Activated CD8-positive, alpha-beta memory T cell treated with anti-CD3 and anti-CD28 coated beads for 36 hours (primary cell): Measurements from ENCODE around the gene ITPKA. TPM values are rescaled to one million over a fixed set of nuclear protein-coding genes. Genes with fewer than 3 reads are reported as not detected.

Experiments used
- CTCF ChIA-PET: fragments of 350-600 bp; sonication (Branson Sonifier 250); formaldehyde crosslinking; loops from one replicate; lab custom pipeline; 2021; ENCODE audit warnings: antibody characterized with exemption; lab: Charles Lee
- POLR2A ChIA-PET: fragments of 350-600 bp; sonication (Branson Sonifier 250); formaldehyde crosslinking; loops from one replicate; lab custom pipeline; 2021; ENCODE audit warnings: antibody characterized with exemption; lab: Charles Lee
- total RNA-seq, 2 experiments: library from RNA; stranded (reverse); gene quantifications; one replicate each; pipeline ENCODE4 v1.2.3, GENCODE V29; 2021

ITPKA gene
- total RNA-seq, 2 experiments from 2014 or later = 0.55 to 0.57 TPM

DNA sequence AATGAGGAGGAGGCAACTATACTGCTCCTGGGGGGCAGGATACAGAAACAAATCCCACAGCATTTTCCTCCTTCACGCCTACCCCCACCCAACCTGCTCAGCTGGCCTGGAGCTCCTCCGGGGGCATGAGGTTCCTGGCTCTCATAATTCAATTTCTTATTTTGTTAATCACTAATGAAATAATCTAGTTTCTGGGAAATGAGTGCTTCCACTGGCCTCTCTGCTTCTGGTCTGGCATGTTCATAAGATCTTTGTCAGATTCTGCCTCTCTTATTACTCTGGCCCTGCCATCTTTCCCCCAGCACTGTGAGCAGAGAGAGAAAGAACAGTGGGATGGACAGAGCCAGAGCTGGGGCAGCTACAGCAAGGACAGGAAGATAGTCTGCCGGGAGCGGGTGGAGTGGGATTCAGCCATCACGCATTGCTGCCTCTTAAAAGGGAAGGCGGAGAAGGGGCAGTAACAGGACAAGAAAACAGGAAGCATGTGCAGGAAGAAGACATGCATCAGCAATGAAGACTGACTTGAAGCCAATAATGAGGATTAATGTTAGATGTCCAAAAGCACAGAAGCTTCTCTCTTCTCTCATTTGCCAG is 36.8 kb downstream of the ITPKA start:
- POLR2A ChIA-PET = no interaction called here
- CTCF ChIA-PET = no interaction called here

DNA sequence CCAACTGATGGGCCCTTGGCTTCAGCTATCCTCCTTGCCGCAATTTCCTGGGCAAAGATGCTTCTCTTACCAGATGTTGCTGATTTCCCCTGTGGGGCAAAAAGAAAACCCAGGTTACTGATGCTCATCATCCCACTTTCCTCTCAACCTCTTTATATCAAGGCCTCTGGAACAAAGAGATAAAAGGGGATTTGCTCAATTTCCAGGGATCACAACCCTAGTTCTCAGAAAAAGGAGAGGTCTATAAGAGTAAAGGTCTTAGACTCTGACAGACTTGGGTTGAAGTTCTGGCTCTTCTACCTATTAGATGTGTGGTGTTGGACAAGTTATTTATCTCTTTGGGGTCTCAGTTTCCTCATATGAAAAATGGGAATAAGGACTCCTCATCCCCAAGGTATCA is 41.9 kb downstream of the ITPKA start:
- ChIA-PET CTCF (no interaction called here), POLR2A (no interaction called here)

DNA sequence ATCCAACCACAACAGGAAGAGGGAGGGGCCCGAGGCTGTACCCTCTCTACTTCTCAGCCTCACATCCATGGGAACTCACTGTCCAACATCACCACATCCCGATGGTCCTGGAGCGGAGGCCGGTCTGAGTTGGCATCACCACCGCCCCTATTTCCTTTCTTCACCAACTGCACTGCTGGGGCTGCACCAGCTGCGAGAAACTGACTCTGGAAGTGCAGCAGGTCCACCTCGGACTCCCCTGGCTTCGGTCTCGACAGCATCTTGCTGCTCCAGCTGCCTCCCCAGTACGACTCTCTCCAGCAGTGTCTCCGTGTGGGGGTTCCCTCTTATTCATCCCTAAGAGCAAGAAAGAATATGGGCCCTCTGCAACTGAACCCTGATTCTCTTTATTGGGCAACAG is 43.2 kb downstream of the ITPKA start:
- ChIA-PET CTCF (no interaction called here), POLR2A (no interaction called here)

DNA sequence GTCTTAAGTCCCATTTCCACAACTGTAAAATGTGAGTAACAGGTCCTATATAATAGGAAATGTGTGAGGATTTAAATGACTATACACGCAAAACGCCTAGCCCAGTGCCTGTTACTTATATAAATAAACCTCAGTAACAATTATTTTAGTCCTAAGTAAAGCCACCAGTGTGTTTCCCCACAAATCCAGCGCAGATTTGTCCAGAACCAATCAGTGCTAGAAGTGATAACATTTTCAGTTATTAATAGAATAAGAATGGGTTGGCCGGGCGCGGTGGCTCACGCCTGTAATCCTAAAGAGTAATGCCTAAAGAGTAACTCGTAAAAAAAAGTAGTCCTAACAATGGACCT is 49.8 kb downstream of the ITPKA start:
- POLR2A ChIA-PET = interaction anchor here (0.6 to 1.4 kb wide), 5 partner anchors 15 to 602 kb away, joined by 3 to 5 read pairs (median 3); no protein-coding TSS in a partner anchor
- CTCF ChIA-PET = interaction anchor here (0.7 to 1.3 kb wide), 2 partner anchors 14 to 379 kb away, joined by 4 to 5 read pairs; no protein-coding TSS in a partner anchor

DNA sequence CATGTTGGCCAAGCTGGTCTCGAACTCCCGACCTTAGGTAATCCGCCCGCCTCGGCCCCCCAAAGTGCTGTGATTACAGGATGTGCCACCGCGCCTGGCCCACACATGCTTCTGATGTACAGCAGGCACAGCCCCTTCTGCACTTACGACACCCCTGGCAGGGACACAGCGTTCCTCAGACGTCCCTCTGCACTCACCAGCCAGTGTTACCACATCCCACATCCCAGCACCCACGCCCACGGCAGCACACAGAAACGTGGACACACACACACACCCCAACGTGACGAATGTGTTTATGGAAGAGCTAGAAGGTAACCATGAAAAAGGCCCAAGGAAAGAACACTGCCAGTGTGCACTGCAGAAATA is 51.0 kb downstream of the ITPKA start:
- CTCF ChIA-PET = interaction anchor here (0.7 to 1.9 kb wide), 4 partner anchors 13 to 360 kb away, joined by 3 to 6 read pairs (median 4); partner anchors contain the start of gene MAPKBP1
- POLR2A ChIA-PET = interaction anchor here (1.1 to 1.4 kb wide), 3 partner anchors 14 to 52 kb away, joined by 3 to 5 read pairs (median 3); no protein-coding TSS in a partner anchor

DNA sequence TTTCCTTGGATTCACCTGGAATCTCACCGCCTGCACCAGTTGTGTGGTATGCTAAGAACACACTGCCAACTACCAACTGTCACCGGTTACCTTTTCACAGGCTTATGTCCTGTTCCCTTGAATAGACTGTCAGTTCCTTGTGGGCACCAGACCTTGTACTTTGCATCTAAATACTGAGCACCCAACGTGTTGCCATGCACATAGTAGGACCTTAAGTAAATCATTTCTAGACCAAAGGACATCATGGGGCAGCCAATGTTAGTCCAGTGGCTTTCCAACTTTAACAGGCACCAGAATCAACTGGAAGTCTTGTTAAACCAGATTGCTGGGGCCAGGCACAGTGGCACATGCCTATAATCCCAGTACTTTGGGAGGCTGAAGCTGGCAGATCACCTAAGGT is 51.5 kb downstream of the ITPKA start:
- ChIA-PET CTCF (interaction anchor here (1.9 kb wide), 1 partner anchor 80 kb away, joined by 6 read pairs; no protein-coding TSS in a partner anchor), POLR2A (no interaction called here)

DNA sequence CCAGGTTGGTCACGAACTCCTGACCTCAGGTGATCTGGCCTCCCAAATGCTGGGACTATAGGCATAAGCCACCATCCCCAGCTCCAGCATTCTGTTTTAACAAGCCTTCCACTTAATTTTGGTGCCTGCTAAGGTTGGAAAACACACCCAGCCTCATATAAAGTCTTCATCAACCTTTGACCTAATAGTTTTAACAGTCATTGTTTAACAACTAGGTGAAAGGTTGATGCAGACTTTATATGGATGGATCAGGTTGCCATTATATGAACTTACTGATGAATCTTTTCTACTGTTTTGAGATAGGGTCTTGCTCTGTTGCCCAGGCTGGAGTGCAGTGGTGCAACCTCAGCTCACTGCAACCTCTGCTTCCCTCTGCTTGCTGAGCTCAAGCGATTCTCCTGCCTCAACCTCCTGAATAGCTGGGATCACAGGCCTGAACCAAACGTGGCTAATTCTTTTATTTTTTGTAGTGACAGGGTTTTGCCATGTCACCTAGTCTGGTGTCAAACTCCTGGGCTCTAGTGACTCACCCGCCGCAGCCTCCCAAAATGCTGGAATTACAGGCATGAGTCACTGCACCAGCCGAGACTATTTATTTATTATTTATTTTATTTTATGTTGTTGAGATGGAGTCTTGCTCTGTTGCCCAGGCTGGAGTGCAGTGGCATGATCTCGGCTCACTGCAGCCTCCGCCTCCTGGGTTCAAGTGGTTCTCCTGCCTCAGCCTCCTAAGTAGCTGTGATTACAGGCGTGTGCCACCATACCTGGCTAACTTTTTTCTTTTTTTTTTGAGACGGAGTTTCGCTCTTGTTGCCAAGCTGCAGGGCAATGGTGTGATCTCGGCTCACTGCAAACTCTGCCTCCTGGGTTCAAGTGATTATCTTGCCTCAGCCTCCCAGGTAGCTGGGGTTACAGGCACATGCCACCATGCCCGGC is 53.4 kb downstream of the ITPKA start:
- CTCF ChIA-PET = no interaction called here
- POLR2A ChIA-PET = no interaction called here

DNA sequence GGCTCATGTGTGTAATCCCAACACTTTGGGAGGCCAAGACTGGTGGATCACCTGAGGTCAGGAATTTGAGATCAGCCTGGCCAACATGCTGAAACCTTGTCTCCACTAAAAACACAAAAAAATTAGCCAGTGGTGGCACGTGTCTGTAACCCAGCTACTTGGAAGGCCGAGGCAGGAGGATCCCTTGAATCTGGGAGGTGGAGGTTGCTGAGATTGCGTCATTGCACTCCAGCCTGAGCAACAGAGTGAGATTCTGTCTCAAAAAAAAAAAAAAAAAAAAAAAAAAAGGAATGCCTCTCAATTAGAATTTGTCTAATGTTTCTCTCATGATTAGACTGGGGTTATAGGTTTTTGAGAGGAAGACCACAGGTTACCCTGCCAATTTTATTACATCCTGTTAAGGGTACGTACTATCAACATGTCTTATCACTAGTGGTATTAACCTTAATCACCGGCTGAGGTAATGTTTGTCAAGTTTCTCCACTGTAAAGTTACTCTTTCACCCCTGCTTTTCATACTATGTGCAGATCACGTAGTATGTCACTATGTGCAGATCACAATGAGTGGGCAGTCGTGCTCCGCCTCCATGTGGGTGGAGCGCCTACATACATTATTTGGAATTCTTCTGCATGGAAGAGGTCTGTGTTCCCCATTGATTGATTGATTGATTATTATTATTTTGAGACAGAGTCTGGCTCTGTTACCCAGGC is 56.5 kb downstream of the ITPKA start:
- CTCF ChIA-PET = interaction anchor here (1.9 kb wide), 1 partner anchor 7 kb away, joined by 14 read pairs; no protein-coding TSS in a partner anchor
- POLR2A ChIA-PET = no interaction called here

Other genes with a start within 250 kb of the ITPKA start
- 10 to 100 TPM; 18.7 to 19.9 TPM for gene OIP5, start 161.3 kb upstream of the ITPKA start, total RNA-seq
- gene NUSAP1, start 161.0 kb upstream of the ITPKA start, total RNA-seq = 100 to 1,000 TPM; 118 to 126 TPM
- gene NDUFAF1, start 91.4 kb upstream of the ITPKA start, total RNA-seq = 10 to 100 TPM; 18.1 to 19.6 TPM
- gene RTF1, start 76.8 kb upstream of the ITPKA start, total RNA-seq = 10 to 100 TPM; 28.3 to 33.8 TPM
- gene LTK, start 20.0 kb downstream of the ITPKA start, total RNA-seq = under 1 TPM; 0.10 to 0.11 TPM
- gene RPAP1, start 50.4 kb downstream of the ITPKA start, total RNA-seq = 10 to 100 TPM; 64.1 to 68.5 TPM
- 1 to 10 TPM; 1.8 to 2.2 TPM for gene TYRO3, start 65.3 kb downstream of the ITPKA start, total RNA-seq
- 10 to 100 TPM; 37.9 to 38.2 TPM for gene MGA, start 166.5 kb downstream of the ITPKA start, total RNA-seq